ENCODE data around the gene BCAR1.
"Not testable (repeated sequence)": the region's sequence is repeated elsewhere in the genome, so short reads cannot be mapped to it uniquely, and the experiment has no call there.

DNA sequence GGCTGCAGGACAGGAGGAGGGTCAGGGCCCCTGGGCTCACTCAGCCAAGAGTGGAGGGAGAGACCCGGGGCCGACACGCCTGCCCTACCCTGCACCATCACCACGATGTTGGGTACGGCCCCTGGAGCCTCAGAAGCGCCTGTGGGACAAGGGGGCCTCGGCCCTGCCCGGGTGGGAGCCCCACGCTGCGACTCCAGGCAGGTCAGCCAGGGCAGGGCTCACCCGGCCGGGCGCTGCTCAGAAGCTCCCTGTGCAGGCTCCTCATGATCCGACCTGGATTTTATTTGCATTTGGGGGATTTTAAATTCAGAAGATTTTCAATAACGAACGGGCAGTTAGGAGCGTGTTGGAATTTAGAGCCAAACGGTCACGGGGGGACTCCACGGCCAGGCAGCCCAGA, 46.5 kb downstream of the BCAR1 start:
- not testable (repeated sequence) for TF ChIP-seq POLR2AphosphoS5 (IDR thresholded peaks at IDR 0.05; ENCODE audit: borderline replicate concordance, low read depth, low read length); EZH2 (IDR thresholded peaks at IDR 0.05)
